Testis (tissue), 5 donors: Measurements from ENCODE around the gene SKP1. TPM values are rescaled to one million over a fixed set of nuclear protein-coding genes. Genes with fewer than 3 reads are reported as not detected.

Experiments used
- DNase-seq: peaks from one replicate; pipeline ENCODE4 v3.0.0-alpha.2; 2019
- H3K27ac ChIP-seq, 2 donors: fragments of 200-600 bp; sonication (generic); one replicate each; pipeline ENCODE4 v1.5.1; 2019
- H3K27me3 ChIP-seq: fragments of 200-600 bp; sonication (generic); one replicate; pipeline ENCODE4 v1.5.1; 2019
- H3K36me3 ChIP-seq: fragments of 200-600 bp; sonication (generic); one replicate; pipeline ENCODE4 v1.5.1; 2017; ENCODE audit warnings: low read depth; ENCODE audit errors: missing control alignments
- H3K4me1 ChIP-seq: fragments of 200-600 bp; sonication (generic); one replicate; pipeline ENCODE4 v1.5.1; 2019
- H3K4me3 ChIP-seq, 2 donors: fragments of 200-600 bp; sonication (generic); one replicate each; pipeline ENCODE4 v1.5.1; 2017 to 2019
- H3K9me3 ChIP-seq: fragments of 200-600 bp; sonication (generic); one replicate; pipeline ENCODE4 v1.5.1; 2017
- POLR2A ChIP-seq: fragments of 450-650 bp; IDR thresholded peaks from one replicate; pipeline ENCODE4 v1.6.1; 2017; ENCODE audit warnings: antibody characterized with exemption, mild to moderate bottlenecking, moderate library complexity
- WGBS, 2 donors: methylation state at CpG; one replicate each; pipeline ENCODE4 v1.1.5; 2018; 5-methylcytosine and 5-hydroxymethylcytosine counted together
- intact Hi-C: fragments of 100-400 bp; cut with DNase I; formaldehyde crosslinking; loops from one replicate; pipeline ENCODE4 v1.15.1; 2023; ENCODE audit warnings: low total_unique reads
- long read RNA-seq, 2 donors: transcript quantifications; one replicate each; lab custom pipeline, GENCODE V29; 2026
- polyA plus RNA-seq: library from polyadenylated mRNA; stranded (reverse); fragments of 350-450 nt; fragmentation: Illumina TruSeq; extraction: RNeasy Lipid Tissue Mini Kit (QIAGEN cat#74804); gene quantifications from one replicate; pipeline ENCODE4 v1.2.3, GENCODE V29; 2014; ENCODE audit warnings: low read depth, low replicate concordance; ENCODE audit not compliant: insufficient read depth
- total RNA-seq, 2 donors: library from RNA; depleted of rRNA; stranded (reverse); fragments of >200 nt; gene quantifications; one replicate each; pipeline ENCODE4 v1.2.3, GENCODE V29; 2016
- TF ChIP-seq, protein P1 (sequence below), 3 experiments: fragments of 450-650 bp in 2 of 3; fragments of 200-600 bp in 1 of 3; sonication (generic) in 1 of 3; IDR thresholded peaks; one replicate each; pipeline ENCODE4 v1.5.1; 2016 to 2019; ENCODE audit warnings: antibody characterized with exemption in 3 of 3, mild to moderate bottlenecking in 2 of 3, moderate library complexity in 1 of 3

Gene SKP1
- total RNA-seq (100 to 1,000 TPM; 336 to 459 TPM), polyA plus RNA-seq (919 TPM)
- long read RNA-seq, donor 1, full-length matches to known transcripts, result 510 of 556 reads
- long read RNA-seq, donor 1, partial matches to known transcripts, result 35 of 556 reads
- long read RNA-seq, donor 1, other reads (novel, unspliced or antisense), result 11 of 556 reads
- long read RNA-seq, donor 2, full-length matches to known transcripts, result 389 of 442 reads
- long read RNA-seq, donor 2, partial matches to known transcripts, result 33 of 442 reads
- long read RNA-seq, donor 2, other reads (novel, unspliced or antisense), result 20 of 442 reads

DNA sequence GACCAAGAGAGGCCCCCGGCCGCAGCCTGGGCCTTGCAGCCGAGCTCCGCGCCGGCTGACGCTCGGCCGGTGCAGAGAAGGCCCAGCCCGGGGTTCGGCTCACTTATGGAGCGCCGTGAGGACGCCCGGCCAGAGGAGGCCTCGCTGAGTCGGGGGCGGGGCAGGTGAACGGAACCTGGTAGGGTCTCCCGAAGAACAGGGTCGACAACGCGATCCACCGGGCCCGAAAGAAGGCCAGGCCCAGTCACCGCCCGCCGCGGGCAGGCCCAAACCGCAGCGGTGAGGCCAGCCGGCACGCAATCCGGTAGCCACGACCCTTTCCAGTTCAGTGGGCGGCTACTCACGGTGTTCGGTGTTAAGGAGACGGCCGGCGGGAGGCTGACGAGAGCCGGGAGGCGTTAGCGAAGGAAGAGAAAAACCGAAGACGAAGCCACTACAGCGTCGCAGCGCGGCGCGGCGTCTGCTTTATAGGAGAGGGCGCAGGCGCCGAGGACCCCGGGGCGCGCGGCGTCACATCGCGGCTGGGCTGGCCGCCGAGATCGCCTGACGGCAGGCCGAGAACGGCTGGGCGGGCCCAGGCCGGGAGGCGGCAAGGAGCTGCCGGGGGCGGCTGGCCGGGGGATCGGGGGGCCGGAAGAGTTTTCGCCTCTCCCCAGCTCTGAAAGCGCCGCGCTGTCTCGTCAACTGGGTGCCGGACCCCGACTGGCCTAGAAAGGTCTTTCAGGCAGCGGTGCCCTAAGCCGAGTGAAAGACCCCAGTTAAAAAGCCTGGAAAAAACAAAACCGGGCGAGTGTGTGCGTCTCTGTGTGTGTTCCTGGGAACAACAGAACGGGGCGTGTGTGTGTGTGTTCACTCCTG lies at the start of gene SKP1:
TSS of gene SKP1 (minus strand) at position 440 of the 858 bp plus-strand sequence. CDS start 2,928 bp downstream, outside the sequence.
- intact Hi-C loops, result no loop called here
- H3K4me1 ChIP-seq, result peaks cover 25% of the 10 kb centered on the region
- H3K27ac ChIP-seq, result peak within 1 kb of the TSS; percentile 100
- TF ChIP-seq, protein P1, sequence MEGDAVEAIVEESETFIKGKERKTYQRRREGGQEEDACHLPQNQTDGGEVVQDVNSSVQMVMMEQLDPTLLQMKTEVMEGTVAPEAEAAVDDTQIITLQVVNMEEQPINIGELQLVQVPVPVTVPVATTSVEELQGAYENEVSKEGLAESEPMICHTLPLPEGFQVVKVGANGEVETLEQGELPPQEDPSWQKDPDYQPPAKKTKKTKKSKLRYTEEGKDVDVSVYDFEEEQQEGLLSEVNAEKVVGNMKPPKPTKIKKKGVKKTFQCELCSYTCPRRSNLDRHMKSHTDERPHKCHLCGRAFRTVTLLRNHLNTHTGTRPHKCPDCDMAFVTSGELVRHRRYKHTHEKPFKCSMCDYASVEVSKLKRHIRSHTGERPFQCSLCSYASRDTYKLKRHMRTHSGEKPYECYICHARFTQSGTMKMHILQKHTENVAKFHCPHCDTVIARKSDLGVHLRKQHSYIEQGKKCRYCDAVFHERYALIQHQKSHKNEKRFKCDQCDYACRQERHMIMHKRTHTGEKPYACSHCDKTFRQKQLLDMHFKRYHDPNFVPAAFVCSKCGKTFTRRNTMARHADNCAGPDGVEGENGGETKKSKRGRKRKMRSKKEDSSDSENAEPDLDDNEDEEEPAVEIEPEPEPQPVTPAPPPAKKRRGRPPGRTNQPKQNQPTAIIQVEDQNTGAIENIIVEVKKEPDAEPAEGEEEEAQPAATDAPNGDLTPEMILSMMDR (IDR thresholded peaks at IDR 0.05), result no peak
- TF ChIP-seq POLR2A, result peak; percentile 70
- DNase-seq, result peak; percentile 89
- H3K27me3 ChIP-seq, result no peaks in the 10 kb centered on the region
- peak within 1 kb of the TSS; percentile 94 to 100 for H3K4me3 ChIP-seq
- 1% methylated on average over 29 to 74 of the region's 92 CpGs for WGBS, 2 donors
- no peaks in the 10 kb centered on the region for H3K36me3 ChIP-seq
- no peaks in the 10 kb centered on the region for H3K9me3 ChIP-seq

DNA sequence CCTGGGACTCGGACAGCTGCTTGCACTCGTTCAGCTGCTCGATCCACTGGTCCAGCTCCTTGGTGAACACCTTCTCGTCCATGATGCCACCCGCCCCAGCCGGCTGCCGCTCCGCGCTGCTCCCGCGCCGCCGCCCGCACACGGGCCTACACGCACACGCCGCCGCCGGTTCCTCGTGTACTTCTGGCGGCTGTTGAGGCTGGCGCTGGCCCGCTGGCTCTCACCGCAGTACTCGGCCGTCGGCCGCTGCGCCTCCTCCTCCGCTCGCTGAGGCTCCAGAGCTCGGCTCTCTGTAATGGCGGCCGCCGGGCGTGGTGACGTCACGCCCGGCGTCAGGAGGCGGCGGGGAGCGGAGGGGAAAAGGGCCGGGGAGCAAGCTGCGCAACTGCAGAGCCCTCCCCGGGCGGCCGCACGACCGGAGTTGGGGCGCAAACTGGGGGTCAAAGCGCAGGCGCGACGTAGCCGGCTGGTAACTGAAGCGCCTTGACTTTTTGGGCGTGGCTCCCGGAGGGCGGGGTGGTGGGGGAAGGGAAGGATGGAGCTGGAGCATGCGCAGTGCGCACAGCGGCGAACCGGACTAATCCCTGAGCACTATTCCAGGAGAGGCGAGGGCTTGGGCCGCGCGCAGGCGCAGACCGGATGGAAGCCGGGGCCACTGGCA lies 49.2 kb upstream of the SKP1 start, which contains the start of gene PPP2CA:
TSS of gene PPP2CA (minus strand) at position 294 of the 661 bp plus-strand sequence. CDS start at position 82, 212 bp downstream.
- H3K36me3 ChIP-seq, result no peaks in the 10 kb centered on the region
- H3K9me3 ChIP-seq, result no peaks in the 10 kb centered on the region
- TF ChIP-seq, protein P1 (IDR thresholded peaks at IDR 0.05), result no peak
- TF ChIP-seq POLR2A, result peak; percentile 81
- intact Hi-C loops, result no loop called here
- peak; percentile 98 for DNase-seq
- H3K4me1 ChIP-seq, result peaks cover 19% of the 10 kb centered on the region
- H3K4me3 ChIP-seq, result peak within 1 kb of the TSS; percentile 85 to 98
- WGBS, 2 donors, result 0% methylated on average over 15 to 42 of the region's 73 CpGs
- H3K27me3 ChIP-seq, result no peaks in the 10 kb centered on the region
- peak within 1 kb of the TSS; percentile 97 to 100 for H3K27ac ChIP-seq

DNA sequence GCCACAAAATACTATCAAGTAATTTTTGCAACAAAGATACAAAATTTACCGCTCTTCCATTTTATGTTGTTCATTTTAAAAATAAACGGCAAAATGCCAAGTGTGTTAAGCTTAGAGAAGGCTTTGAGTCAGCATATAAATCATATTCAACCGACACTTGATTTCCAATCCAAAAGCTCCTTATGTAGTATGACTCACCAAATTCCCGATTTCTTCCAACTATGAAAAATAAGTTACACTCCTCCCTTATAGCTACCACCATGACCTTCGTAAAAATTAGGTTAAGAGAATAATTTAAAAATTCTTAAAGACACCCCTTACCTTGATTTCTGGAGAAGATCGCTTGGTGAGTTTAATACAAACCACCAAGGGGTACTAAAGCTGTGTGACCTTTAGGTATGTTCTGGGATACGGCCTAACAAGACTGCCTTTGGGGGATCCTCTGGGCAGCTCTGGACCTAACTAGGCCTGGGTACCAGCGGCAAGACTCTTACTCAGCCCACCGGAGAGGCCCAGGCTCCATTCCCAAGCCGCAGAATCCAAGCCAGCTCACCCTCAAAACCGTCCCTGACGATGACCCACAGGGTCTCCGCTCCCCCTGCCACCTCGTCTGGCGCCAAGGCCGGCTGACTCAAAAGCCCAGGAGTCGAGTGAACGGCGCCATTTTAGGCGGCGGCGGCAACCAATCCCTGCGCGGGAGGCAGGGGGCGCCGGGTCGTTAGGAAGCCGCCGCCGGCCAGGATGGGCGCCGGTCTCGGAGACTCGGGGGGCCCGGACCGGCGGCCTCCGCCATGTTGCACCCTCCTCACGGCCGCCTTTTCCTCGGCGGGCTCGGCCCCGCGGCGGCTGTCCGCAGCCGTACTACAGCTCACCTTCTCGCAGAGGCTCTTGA lies 48.4 kb upstream of the SKP1 start:
- Histone ChIP-seq H3K27ac (peak overlapping the region; percentile 97 to 100), H3K36me3 (no peaks in the 10 kb centered on the region), H3K27me3 (no peaks in the 10 kb centered on the region), H3K4me3 (peak overlapping the region; percentile 85 to 98), H3K4me1 (peaks cover 19% of the 10 kb centered on the region), H3K9me3 (no peaks in the 10 kb centered on the region)
- WGBS, 2 donors, result 0 to 1% methylated on average over 17 to 20 of the region's 49 CpGs
- TF ChIP-seq, protein P1 (IDR thresholded peaks at IDR 0.05), result no peak
- TF ChIP-seq POLR2A, result no peak
- intact Hi-C loops, result no loop called here
- peak; percentile 62 for DNase-seq
